H9 (cell line): ENCODE data around the gene EIF4E1B. TPM values are rescaled to one million over a fixed set of nuclear protein-coding genes. Genes with fewer than 3 reads are reported as not detected.

ENCODE experiments used
- DNase-seq: peaks from one replicate; pipeline ENCODE4 v3.0.0-alpha.2; 2017
- H2AFZ ChIP-seq: one replicate; pipeline ENCODE4 v1.6.1; 2013; ENCODE audit warnings: mild to moderate bottlenecking, low read length, control low read depth, moderate library complexity
- H2AK5ac ChIP-seq: 2 replicates; pipeline ENCODE4 v1.6.1; 2013; ENCODE audit warnings: low read length, control low read depth, mixed read lengths; ENCODE audit not compliant: insufficient read length
- H2BK120ac ChIP-seq: one replicate; pipeline ENCODE4 v1.6.1; 2013; ENCODE audit warnings: low read depth, mild to moderate bottlenecking, low read length, control low read depth, inconsistent platforms; ENCODE audit not compliant: poor library complexity, severe bottlenecking
- H2BK12ac ChIP-seq: 2 replicates; pipeline ENCODE4 v1.6.1; 2013; ENCODE audit warnings: low read length, control low read depth, mixed read lengths, low read depth; ENCODE audit not compliant: insufficient read length
- H2BK15ac ChIP-seq: 2 replicates; pipeline ENCODE4 v1.6.1; 2013; ENCODE audit warnings: low read depth, low read length, control low read depth
- H2BK20ac ChIP-seq: one replicate; pipeline ENCODE4 v1.6.1; 2013; ENCODE audit warnings: low read depth, mild to moderate bottlenecking, low read length, control low read depth, inconsistent platforms; ENCODE audit not compliant: poor library complexity, severe bottlenecking
- H2BK5ac ChIP-seq: 2 replicates; pipeline ENCODE4 v1.6.1; 2013; ENCODE audit warnings: low read length, control low read depth, mixed read lengths; ENCODE audit not compliant: insufficient read length
- H3K14ac ChIP-seq: 2 replicates; pipeline ENCODE4 v1.6.1; 2013; ENCODE audit warnings: low read length, control low read depth; ENCODE audit not compliant: insufficient read depth
- H3K18ac ChIP-seq: 2 replicates; pipeline ENCODE4 v1.6.1; 2013; ENCODE audit warnings: low read depth, mild to moderate bottlenecking, mixed read lengths, low read length, control low read depth; ENCODE audit not compliant: insufficient read length
- H3K23ac ChIP-seq: 2 replicates; pipeline ENCODE4 v1.6.1; 2013; ENCODE audit warnings: low read length, control low read depth, mixed read lengths, low read depth; ENCODE audit not compliant: insufficient read length
- H3K23me2 ChIP-seq: 2 replicates; pipeline ENCODE4 v1.6.1; 2013; ENCODE audit warnings: low read depth, mild to moderate bottlenecking, mixed read lengths, low read length, control low read depth; ENCODE audit not compliant: insufficient read length, poor library complexity, severe bottlenecking
- H3K27ac ChIP-seq: 2 replicates; pipeline ENCODE4 v1.5.1; 2013; ENCODE audit warnings: low read length, control low read depth, mixed read lengths, low read depth; ENCODE audit not compliant: insufficient read length
- H3K27me3 ChIP-seq: 2 replicates; pipeline ENCODE4 v1.6.1; 2013; ENCODE audit warnings: low read length, control low read depth, inconsistent platforms; ENCODE audit not compliant: insufficient read depth
- H3K4ac ChIP-seq: 2 replicates; pipeline ENCODE4 v1.6.1; 2013; ENCODE audit warnings: low read depth, mild to moderate bottlenecking, control low read depth, inconsistent platforms, low read length, moderate library complexity
- H3K4me1 ChIP-seq: 2 replicates; pipeline ENCODE4 v1.6.1; 2013; ENCODE audit warnings: low read length, control low read depth, inconsistent platforms; ENCODE audit not compliant: insufficient read depth
- H3K4me2 ChIP-seq: 2 replicates; pipeline ENCODE4 v1.6.1; 2013; ENCODE audit warnings: low read length, control low read depth, mixed read lengths; ENCODE audit not compliant: insufficient read length, insufficient read depth
- H3K56ac ChIP-seq: 2 replicates; pipeline ENCODE4 v1.6.1; 2013; ENCODE audit warnings: low read depth, mild to moderate bottlenecking, mixed read lengths, low read length, control low read depth; ENCODE audit not compliant: insufficient read length
- H3K79me1 ChIP-seq: 2 replicates; pipeline ENCODE4 v1.6.1; 2013; ENCODE audit warnings: low read depth, mild to moderate bottlenecking, moderate library complexity, low read length, control low read depth, inconsistent platforms; ENCODE audit not compliant: insufficient read depth, poor library complexity, severe bottlenecking
- H3K79me2 ChIP-seq: 2 replicates; pipeline ENCODE4 v1.6.1; 2013; ENCODE audit warnings: low read length, control low read depth, inconsistent platforms; ENCODE audit not compliant: insufficient read depth
- H3K9ac ChIP-seq: 2 replicates; pipeline ENCODE4 v1.6.1; 2013; ENCODE audit warnings: low read length, control low read depth, mixed read lengths; ENCODE audit not compliant: insufficient read length; ENCODE audit errors: extremely low read depth
- H3K9me3 ChIP-seq: one replicate; pipeline ENCODE4 v1.6.1; 2013; ENCODE audit warnings: low read depth, low read length, inconsistent platforms; ENCODE audit not compliant: control insufficient read depth
- H3T11ph ChIP-seq: one replicate; pipeline ENCODE4 v1.6.1; 2013; ENCODE audit warnings: mild to moderate bottlenecking, low read length, control low read depth, inconsistent platforms
- H4K20me1 ChIP-seq: one replicate; pipeline ENCODE4 v1.6.1; 2013; ENCODE audit not compliant: control insufficient read depth, insufficient read length, insufficient read depth
- H4K5ac ChIP-seq: 2 replicates; pipeline ENCODE4 v1.6.1; 2013; ENCODE audit warnings: low read depth, mild to moderate bottlenecking, mixed read lengths, low read length, control low read depth; ENCODE audit not compliant: insufficient read length
- H4K8ac ChIP-seq: replicated peaks from 2 replicates; pipeline ENCODE4 v1.6.1; 2013; ENCODE audit warnings: low read length, control low read depth, mixed read lengths, low read depth; ENCODE audit not compliant: insufficient read length
- H4K91ac ChIP-seq: 2 replicates; pipeline ENCODE4 v1.6.1; 2013; ENCODE audit warnings: low read depth, mild to moderate bottlenecking, moderate library complexity, mixed read lengths, low read length, control low read depth; ENCODE audit not compliant: insufficient read length
- H3K27ac Mint-ChIP-seq, 3 experiments: 2 replicates in 2 of 3; 3 replicates in 1 of 3; pipeline ENCODE4 v1.8.0; 2020 to 2021; ENCODE audit warnings: mixed read lengths in 3 of 3, mild to moderate bottlenecking in 1 of 3, moderate library complexity in 1 of 3
- H3K27me3 Mint-ChIP-seq: 2 replicates; pipeline ENCODE4 v1.8.0; 2021; ENCODE audit warnings: low read depth, mild to moderate bottlenecking, moderate library complexity, mixed read lengths
- H3K36me3 Mint-ChIP-seq, 3 experiments: 2 replicates in 2 of 3; 3 replicates in 1 of 3; pipeline ENCODE4 v1.8.0; 2020 to 2021; ENCODE audit warnings: low read depth in 3 of 3, mixed read lengths in 3 of 3; ENCODE audit not compliant: insufficient read depth in 1 of 3
- H3K4me1 Mint-ChIP-seq, 2 experiments: 2 replicates each; pipeline ENCODE4 v1.8.0; 2020; ENCODE audit warnings: mixed read lengths in 2 of 2
- H3K4me3 Mint-ChIP-seq, 2 experiments: 2 replicates in 1 of 2; 3 replicates in 1 of 2; pipeline ENCODE4 v1.8.0; 2020 to 2021; ENCODE audit warnings: mild to moderate bottlenecking in 2 of 2, mixed read lengths in 2 of 2, moderate library complexity in 1 of 2
- H3K9me3 Mint-ChIP-seq, 2 experiments: 2 replicates in 1 of 2; 3 replicates in 1 of 2; pipeline ENCODE4 v1.8.0; 2020; ENCODE audit warnings: mild to moderate bottlenecking in 2 of 2, mixed read lengths in 2 of 2, moderate library complexity in 1 of 2
- WGBS: extraction: QIAGEN DNeasy Blood & Tissue Kit; methylation state at CpG from one replicate; pipeline ENCODE4 v1.1.7; 2013; ENCODE audit warnings: missing lambda C conversion rate, low lambda C conversion rate, mixed read lengths; ENCODE audit not compliant: insufficient read length; ENCODE audit errors: extremely low coverage; 5-methylcytosine and 5-hydroxymethylcytosine counted together
- total RNA-seq: library from RNA; stranded (reverse); gene quantifications from 2 replicates; pipeline ENCODE4 v1.2.1, GENCODE V29; 2021
- TF ChIP-seq, protein P1 (sequence below): fragments of 200-600 bp; sonication (generic); conservative IDR thresholded peaks from 3 replicates; pipeline ENCODE4 v1.8.0; 2021; ENCODE audit warnings: antibody characterized with exemption, mild to moderate bottlenecking

EIF4E1B gene
- total RNA-seq, 1 experiment from 2014 or later: 1.3 TPM

DNA sequence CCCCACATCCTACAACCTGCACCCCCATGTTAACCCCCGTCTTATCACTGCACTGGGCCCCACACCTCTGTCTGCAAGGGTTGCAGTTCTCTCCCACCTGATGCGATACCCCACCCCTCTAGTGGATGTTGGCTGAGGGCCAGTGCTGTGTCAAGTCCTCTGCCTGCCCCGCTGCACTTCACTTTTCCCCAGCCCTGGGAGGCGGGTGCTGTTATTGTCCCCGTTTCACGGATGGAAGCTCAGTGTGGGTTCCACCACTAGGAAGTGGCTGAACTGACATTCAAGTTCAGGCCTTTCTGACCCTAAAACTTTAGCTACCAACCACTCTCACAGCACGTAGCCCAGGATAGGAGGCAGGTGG lies 3.6 kb upstream of the EIF4E1B start:
- Histone ChIP-seq H2BK5ac (no peak overlapping the region), H2BK120ac (no peak overlapping the region), H4K20me1 (no peaks in the 10 kb centered on the region), H2AFZ (no peak overlapping the region), H3K4ac (no peak overlapping the region), H3K4me2 (no peak overlapping the region), H3K27ac (no peak overlapping the region), H3K79me1 (no peaks in the 10 kb centered on the region), H3K27me3 (peaks cover 6% of the 10 kb centered on the region; the same call in 1 of the 2 replicates), H4K91ac (no peak overlapping the region), H4K5ac (no peak overlapping the region), H2BK12ac (no peak overlapping the region), H3T11ph (no peak overlapping the region), H3K23ac (no peak overlapping the region), H3K79me2 (no peaks in the 10 kb centered on the region), H2AK5ac (no peak overlapping the region), H3K14ac (no peak overlapping the region), H3K4me1 (no peaks in the 10 kb centered on the region), H3K9ac (no peak overlapping the region), H3K18ac (no peak overlapping the region), H2BK20ac (no peak overlapping the region), H2BK15ac (no peak overlapping the region), H3K9me3 (no peaks in the 10 kb centered on the region), H4K8ac (no peak overlapping the region), H3K56ac (no peak overlapping the region), H3K23me2 (peaks cover 8% of the 10 kb centered on the region)
- TF ChIP-seq, protein P1, sequence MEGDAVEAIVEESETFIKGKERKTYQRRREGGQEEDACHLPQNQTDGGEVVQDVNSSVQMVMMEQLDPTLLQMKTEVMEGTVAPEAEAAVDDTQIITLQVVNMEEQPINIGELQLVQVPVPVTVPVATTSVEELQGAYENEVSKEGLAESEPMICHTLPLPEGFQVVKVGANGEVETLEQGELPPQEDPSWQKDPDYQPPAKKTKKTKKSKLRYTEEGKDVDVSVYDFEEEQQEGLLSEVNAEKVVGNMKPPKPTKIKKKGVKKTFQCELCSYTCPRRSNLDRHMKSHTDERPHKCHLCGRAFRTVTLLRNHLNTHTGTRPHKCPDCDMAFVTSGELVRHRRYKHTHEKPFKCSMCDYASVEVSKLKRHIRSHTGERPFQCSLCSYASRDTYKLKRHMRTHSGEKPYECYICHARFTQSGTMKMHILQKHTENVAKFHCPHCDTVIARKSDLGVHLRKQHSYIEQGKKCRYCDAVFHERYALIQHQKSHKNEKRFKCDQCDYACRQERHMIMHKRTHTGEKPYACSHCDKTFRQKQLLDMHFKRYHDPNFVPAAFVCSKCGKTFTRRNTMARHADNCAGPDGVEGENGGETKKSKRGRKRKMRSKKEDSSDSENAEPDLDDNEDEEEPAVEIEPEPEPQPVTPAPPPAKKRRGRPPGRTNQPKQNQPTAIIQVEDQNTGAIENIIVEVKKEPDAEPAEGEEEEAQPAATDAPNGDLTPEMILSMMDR: no peak
- Mint-ChIP-seq H3K9me3 (no peaks in the 10 kb centered on the region; a peak in 1 of 5 replicates), H3K4me1 (peaks cover 11 to 32% of the 10 kb centered on the region in 2 experiments), H3K27me3 (peaks cover 77% of the 10 kb centered on the region), H3K27ac (no peak overlapping the region), H3K4me3 (no peak overlapping the region), H3K36me3 (no peaks in the 10 kb centered on the region; a peak in 1 of 7 replicates)
- no CpG with 5 or more reads among the region's 7 CpGs for WGBS
- DNase-seq: no peak
